Panc1 (cell line): Measurements from ENCODE around the gene ARHGAP6.

Source experiments
- POLR2AphosphoS5 ChIP-seq: IDR thresholded peaks from 2 replicates; pipeline ENCODE4 v1.6.1; 2012; ENCODE audit warnings: mild to moderate bottlenecking, low read depth, low read length, moderate library complexity
- SIN3A ChIP-seq: IDR thresholded peaks from 2 replicates; pipeline ENCODE4 v1.6.1; 2012; ENCODE audit warnings: low read depth, mild to moderate bottlenecking, low read length, moderate library complexity, borderline replicate concordance; ENCODE audit not compliant: insufficient read depth
- TF ChIP-seq, protein P1 (sequence below): fragments of 450-650 bp; IDR thresholded peaks from 2 replicates; pipeline ENCODE4 v1.5.1; 2017; ENCODE audit warnings: mild to moderate bottlenecking
- TF ChIP-seq, protein P2 (sequence below), 2 experiments: IDR thresholded peaks; 2 replicates each; pipeline ENCODE4 v1.6.1; 2011 to 2012; ENCODE audit warnings: low read depth in 2 of 2, control low read depth in 1 of 2, low read length in 1 of 2, mild to moderate bottlenecking in 1 of 2, moderate library complexity in 1 of 2; ENCODE audit not compliant: insufficient read depth in 1 of 2

DNA sequence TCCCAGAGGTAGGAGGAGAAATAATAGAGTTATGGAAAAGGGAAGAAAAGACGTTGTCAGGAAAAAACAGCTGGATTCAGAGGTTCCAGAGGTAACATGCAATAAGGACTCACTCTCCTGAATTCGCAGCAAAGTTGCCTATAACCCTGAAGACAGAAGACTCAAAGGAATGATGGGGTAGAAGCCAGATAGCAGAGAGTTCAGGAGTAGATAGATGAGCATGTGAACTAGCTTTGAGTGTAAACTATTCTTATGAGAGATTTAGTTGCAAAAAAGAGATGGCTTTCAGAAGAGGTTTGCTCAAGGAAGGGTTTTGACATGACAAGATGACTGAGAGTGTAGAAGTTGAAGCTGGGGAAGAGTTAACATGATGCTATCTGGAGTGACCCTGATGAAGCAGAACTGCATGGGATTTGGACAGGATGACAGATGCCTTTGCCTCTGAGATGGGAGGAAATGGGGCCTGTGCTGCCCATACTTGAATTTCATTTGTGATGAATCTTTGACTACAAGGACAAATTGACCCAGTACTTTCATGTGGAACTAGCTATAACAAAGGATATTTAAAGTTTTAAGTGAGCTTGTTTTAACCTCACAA is 298.6 kb downstream of the ARHGAP6 start:
- TF ChIP-seq POLR2AphosphoS5 (no peak), SIN3A (no peak)
- TF ChIP-seq, protein P1, sequence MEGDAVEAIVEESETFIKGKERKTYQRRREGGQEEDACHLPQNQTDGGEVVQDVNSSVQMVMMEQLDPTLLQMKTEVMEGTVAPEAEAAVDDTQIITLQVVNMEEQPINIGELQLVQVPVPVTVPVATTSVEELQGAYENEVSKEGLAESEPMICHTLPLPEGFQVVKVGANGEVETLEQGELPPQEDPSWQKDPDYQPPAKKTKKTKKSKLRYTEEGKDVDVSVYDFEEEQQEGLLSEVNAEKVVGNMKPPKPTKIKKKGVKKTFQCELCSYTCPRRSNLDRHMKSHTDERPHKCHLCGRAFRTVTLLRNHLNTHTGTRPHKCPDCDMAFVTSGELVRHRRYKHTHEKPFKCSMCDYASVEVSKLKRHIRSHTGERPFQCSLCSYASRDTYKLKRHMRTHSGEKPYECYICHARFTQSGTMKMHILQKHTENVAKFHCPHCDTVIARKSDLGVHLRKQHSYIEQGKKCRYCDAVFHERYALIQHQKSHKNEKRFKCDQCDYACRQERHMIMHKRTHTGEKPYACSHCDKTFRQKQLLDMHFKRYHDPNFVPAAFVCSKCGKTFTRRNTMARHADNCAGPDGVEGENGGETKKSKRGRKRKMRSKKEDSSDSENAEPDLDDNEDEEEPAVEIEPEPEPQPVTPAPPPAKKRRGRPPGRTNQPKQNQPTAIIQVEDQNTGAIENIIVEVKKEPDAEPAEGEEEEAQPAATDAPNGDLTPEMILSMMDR = no peak
- TF ChIP-seq, protein P2, sequence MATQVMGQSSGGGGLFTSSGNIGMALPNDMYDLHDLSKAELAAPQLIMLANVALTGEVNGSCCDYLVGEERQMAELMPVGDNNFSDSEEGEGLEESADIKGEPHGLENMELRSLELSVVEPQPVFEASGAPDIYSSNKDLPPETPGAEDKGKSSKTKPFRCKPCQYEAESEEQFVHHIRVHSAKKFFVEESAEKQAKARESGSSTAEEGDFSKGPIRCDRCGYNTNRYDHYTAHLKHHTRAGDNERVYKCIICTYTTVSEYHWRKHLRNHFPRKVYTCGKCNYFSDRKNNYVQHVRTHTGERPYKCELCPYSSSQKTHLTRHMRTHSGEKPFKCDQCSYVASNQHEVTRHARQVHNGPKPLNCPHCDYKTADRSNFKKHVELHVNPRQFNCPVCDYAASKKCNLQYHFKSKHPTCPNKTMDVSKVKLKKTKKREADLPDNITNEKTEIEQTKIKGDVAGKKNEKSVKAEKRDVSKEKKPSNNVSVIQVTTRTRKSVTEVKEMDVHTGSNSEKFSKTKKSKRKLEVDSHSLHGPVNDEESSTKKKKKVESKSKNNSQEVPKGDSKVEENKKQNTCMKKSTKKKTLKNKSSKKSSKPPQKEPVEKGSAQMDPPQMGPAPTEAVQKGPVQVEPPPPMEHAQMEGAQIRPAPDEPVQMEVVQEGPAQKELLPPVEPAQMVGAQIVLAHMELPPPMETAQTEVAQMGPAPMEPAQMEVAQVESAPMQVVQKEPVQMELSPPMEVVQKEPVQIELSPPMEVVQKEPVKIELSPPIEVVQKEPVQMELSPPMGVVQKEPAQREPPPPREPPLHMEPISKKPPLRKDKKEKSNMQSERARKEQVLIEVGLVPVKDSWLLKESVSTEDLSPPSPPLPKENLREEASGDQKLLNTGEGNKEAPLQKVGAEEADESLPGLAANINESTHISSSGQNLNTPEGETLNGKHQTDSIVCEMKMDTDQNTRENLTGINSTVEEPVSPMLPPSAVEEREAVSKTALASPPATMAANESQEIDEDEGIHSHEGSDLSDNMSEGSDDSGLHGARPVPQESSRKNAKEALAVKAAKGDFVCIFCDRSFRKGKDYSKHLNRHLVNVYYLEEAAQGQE (IDR thresholded peaks at IDR 0.05; ENCODE audit: insufficient read depth in 1 of 2, low read depth in 2 of 2, low read length in 1 of 2) = no peak
